Heart left ventricle (tissue), 16 donors: ENCODE results near the gene C2orf76. TPM values are rescaled to one million over a fixed set of nuclear protein-coding genes. Genes with fewer than 3 reads are reported as not detected.

ENCODE experiments used
- ATAC-seq, 4 donors: fragments of 200-7000 bp; cut with Tn5 transposase; one replicate each; pipeline ENCODE4 v1.9.1; 2020 to 2022; ENCODE audit warnings: moderate library complexity in 4 of 4, mild to moderate bottlenecking in 3 of 4, moderate number of reproducible peaks in 1 of 4
- DNase-seq, 5 donors: peaks; one replicate each; pipeline ENCODE4 v3.0.0-alpha.2; 2020
- H3K27ac ChIP-seq, 12 donors: fragments of 200-600 bp; sonication (generic) in 4 of 12; one replicate each; pipeline versions ENCODE4 v1.5.0 to v1.8.0; 2016 to 2022; ENCODE audit warnings: mild to moderate bottlenecking in 2 of 12
- H3K27me3 ChIP-seq, 9 donors: fragments of 200-600 bp; sonication (generic) in 2 of 9; one replicate each; pipeline versions ENCODE4 v1.5.1 to v1.8.0; 2016 to 2022; ENCODE audit warnings: mild to moderate bottlenecking in 3 of 9
- H3K36me3 ChIP-seq, 9 donors: fragments of 200-600 bp; sonication (generic) in 2 of 9; one replicate each; pipeline versions ENCODE4 v1.5.0 to v1.8.0; 2018 to 2022; ENCODE audit warnings: mild to moderate bottlenecking in 2 of 9
- H3K4me1 ChIP-seq, 12 donors: fragments of 200-600 bp; sonication (generic) in 4 of 12; one replicate each; pipeline versions ENCODE4 v1.5.0 to v1.8.0; 2016 to 2022; ENCODE audit warnings: mild to moderate bottlenecking in 3 of 12
- H3K4me3 ChIP-seq, 12 donors: fragments of 200-600 bp; sonication (generic) in 4 of 12; one replicate each; pipeline versions ENCODE4 v1.5.0 to v1.8.0; 2017 to 2022; ENCODE audit warnings: mild to moderate bottlenecking in 9 of 12, moderate library complexity in 4 of 12
- H3K9me3 ChIP-seq, 12 donors: fragments of 200-600 bp; sonication (generic) in 4 of 12; one replicate each; pipeline versions ENCODE4 v1.5.0 to v1.8.0; 2016 to 2022; ENCODE audit warnings: mild to moderate bottlenecking in 1 of 12
- CTCF ChIP-seq, 12 donors: fragments of 200-600 bp; sonication (generic) in 4 of 12; IDR thresholded peaks; one replicate each; pipeline versions ENCODE4 v1.5.0 to v1.8.0; 2018 to 2022; ENCODE audit warnings: antibody characterized with exemption in 12 of 12, mild to moderate bottlenecking in 5 of 12
- POLR2A ChIP-seq, 2 donors: fragments of 450-650 bp; IDR thresholded peaks; one replicate each; pipeline ENCODE4 v1.6.1; 2017; ENCODE audit warnings: antibody characterized with exemption in 2 of 2, mild to moderate bottlenecking in 2 of 2, moderate library complexity in 2 of 2
- WGBS, 4 donors: extraction: QIAGEN DNeasy Blood & Tissue Kit in 2 of 4; methylation state at CpG; one replicate each; pipeline versions ENCODE4 v1.1.5 to v1.1.7; 2013 to 2018; 5-methylcytosine and 5-hydroxymethylcytosine counted together
- intact Hi-C, 10 donors: fragments of 100-400 bp; cut with DNase I; formaldehyde crosslinking; loops; one replicate each; pipeline versions ENCODE4 v1.11.1 to v1.14.2; 2022
- polyA plus RNA-seq, 2 donors: library from polyadenylated mRNA; stranded (reverse); fragments of 200-250 nt; gene quantifications; one replicate each; pipeline ENCODE4 v1.2.3, GENCODE V29; 2013
- total RNA-seq, 9 donors: library from RNA; depleted of rRNA in 2 of 9; stranded (reverse); fragments of >200 nt in 2 of 9; fragmentation: NEBNext Ultra II Directional in 3 of 9; extraction: Animal tissue kit (Norgen Biotek cat#: 25700) in 3 of 9; gene quantifications; one replicate each; pipeline versions ENCODE4 v1.1.0 to v1.2.4, GENCODE V29; 2016 to 2023
- donor health status: ischemic (EF 13 %, LVEDD 7.1; RV severe dilation, severe dysfunction).
- donor health status: healthy with polysubstance abuse.
- donor health status: DM: no; HTN: yes; CAD: no.
- donor health status: DM: no; HTN: no; CAD: no.
- donor health status: ischemic (EF 25% LVEDD 6.9; RV normal size, moderate dysfunction).
- donor health status: ischemic (EF 25% LVEDD 5.7; RV mildly dilated, moderate dysfunction).
- donor health status: healthy.
- donor health status: DM: yes; HTN: yes; CAD: no.
- donor health status: ischemic (EF 35%, LVEDD 5.7; RV mildly dilated, moderate dysfunction).
- donor health status: nonischemic (EF 11% LVEDD 7.7; RV severe dilation, severe dysfunction).
- donor health status: DM: yes; HTN: yes; CAD: no.
- donor health status: PGD.
- donor health status: ischemic (EF 29% LVEDD 5.4; RV normal size, mild dysfunction).
- donor health status: nonischemic (EF 23%, LVEDD 6.1; RV moderate dilation, normal function).

The C2orf76 gene
- total and polyA plus RNA-seq, 11 donors: 1.7 to 13.8 (median 9.0) TPM

DNA sequence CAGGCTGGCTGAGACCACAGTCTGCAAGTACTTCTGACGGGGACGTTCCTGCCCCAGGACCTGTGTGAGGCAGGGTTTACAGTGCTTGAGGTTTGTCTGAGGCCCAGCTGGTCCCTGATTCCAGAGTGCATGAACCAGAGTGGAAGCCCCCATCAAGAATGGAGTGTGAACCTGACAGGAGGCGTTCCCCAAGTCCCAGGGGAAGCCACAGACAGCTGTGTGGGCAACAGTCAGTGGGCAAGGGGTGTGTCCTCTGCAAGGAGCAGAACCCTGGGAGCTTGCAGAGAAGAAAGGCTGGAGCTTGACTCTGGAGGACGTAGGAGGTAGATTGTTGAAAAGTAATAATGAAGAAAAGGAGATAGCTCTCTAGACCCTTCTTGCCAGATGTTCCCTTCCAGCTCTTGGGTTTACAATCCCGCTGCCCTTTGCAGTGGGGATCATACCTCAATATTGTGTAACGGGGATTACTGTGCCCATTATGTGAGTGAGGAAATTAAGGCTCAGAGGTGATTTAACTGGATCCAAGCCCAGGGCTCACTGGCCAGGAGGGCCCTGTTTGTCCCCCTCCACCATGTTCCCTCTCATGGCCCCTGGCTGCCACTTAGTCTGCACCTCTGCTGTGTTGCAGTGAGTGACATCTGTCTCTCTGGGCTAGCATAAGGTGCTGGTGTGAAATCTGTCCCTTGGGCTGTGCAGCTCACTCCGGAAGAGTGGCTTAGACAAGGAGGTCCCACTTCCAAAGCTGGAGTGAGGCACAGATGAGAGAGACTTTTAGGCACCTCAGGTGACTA is 6.3 kb upstream of the C2orf76 start:
- H3K4me3 ChIP-seq: no peak overlapping the region
- TF ChIP-seq POLR2A (IDR thresholded peaks at IDR 0.05) (no peak), CTCF (IDR thresholded peaks at IDR 0.05) (no peak)
- intact Hi-C loops: no loop called here
- ATAC-seq: no peak
- 90 to 97% (median 94%) methylated on average over 7 of the region's 7 CpGs for WGBS, 4 donors
- peaks cover 0 to 36% (median 15%) of the 10 kb centered on the region in 12 donors for H3K4me1 ChIP-seq
- H3K9me3 ChIP-seq: peaks cover 0 to 15% (median 1%) of the 10 kb centered on the region in 12 donors
- H3K27me3 ChIP-seq: no peaks in the 10 kb centered on the region
- no peak overlapping the region for H3K27ac ChIP-seq
- no peak for DNase-seq
- peaks cover 4 to 71% (median 63%) of the 10 kb centered on the region in 9 donors for H3K36me3 ChIP-seq

GRCh38 chr2:119371111-119371510 is 4.5 kb upstream of the C2orf76 start:
- intact Hi-C loops: loop anchor here in 1 of 10 donors (2.0 kb wide), 1 partner anchor 16 kb away; no protein-coding TSS in a partner anchor
- H3K36me3 ChIP-seq: peaks cover 4 to 71% (median 63%) of the 10 kb centered on the region in 9 donors

DNA sequence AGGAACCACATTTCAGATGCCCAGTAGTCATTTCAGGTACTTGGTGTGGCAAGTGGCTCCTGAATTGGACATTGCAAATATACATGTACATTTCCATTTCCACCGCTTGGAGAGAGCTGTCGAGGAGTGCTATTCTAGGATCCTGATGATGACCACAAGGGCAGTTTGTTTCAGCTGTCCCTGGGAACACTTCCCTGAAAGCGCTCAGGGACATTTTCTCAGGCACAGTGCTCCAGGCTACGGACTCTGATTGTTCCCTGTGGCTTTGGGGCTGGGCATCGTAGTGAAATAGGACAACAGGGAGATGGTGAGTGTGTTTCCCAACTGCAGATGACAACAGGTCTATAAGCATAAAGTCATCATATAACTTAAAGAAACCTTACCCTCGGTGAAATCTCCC is 3.2 kb upstream of the C2orf76 start:
- intact Hi-C loops: loop anchor here in 5 of 10 donors (2.0 to 10.0 kb wide), 4 partner anchors 17 to 395 kb away; no protein-coding TSS in a partner anchor
- 54 to 71% (median 61%) methylated on average over 6 of the region's 6 CpGs for WGBS, 4 donors
- peaks cover 4 to 68% (median 63%) of the 10 kb centered on the region in 9 donors for H3K36me3 ChIP-seq

More at GRCh38 chr2:119371111-119371510, 4.5 kb upstream of the C2orf76 start:
- no peaks in the 10 kb centered on the region for H3K27me3 ChIP-seq
- no peak overlapping the region for H3K4me3 ChIP-seq
- peak overlapping the region in 2 of 12 donors; percentile 53 to 95 for H3K27ac ChIP-seq
- 55 to 88% (median 76%) methylated on average over 6 of the region's 6 CpGs for WGBS, 4 donors
- TF ChIP-seq POLR2A (IDR thresholded peaks at IDR 0.05) (no peak), CTCF (IDR thresholded peaks at IDR 0.05) (no peak)
- peak in 1 of 5 donors; percentile 35 for DNase-seq
- peaks cover 0 to 41% (median 20%) of the 10 kb centered on the region in 12 donors for H3K4me1 ChIP-seq
- peaks cover 0 to 15% (median 1%) of the 10 kb centered on the region in 12 donors for H3K9me3 ChIP-seq
- no peak for ATAC-seq

More for the DNA sequence above, 3.2 kb upstream of the C2orf76 start:
- H3K27ac ChIP-seq: peak overlapping the region in 8 of 12 donors; percentile 11 to 95 (median 56)
- peaks cover 0 to 15% (median 1%) of the 10 kb centered on the region in 12 donors for H3K9me3 ChIP-seq
- no peak overlapping the region for H3K4me3 ChIP-seq
- H3K27me3 ChIP-seq: no peaks in the 10 kb centered on the region
- TF ChIP-seq POLR2A (IDR thresholded peaks at IDR 0.05): no peak
- TF ChIP-seq CTCF (IDR thresholded peaks at IDR 0.05): peak in 4 of 12 donors; percentile 11 to 37 (median 28)
- peak; percentile 21 to 31 (median 29) for ATAC-seq
- peak in 2 of 5 donors; percentile 21 to 52 for DNase-seq
- H3K4me1 ChIP-seq: peaks cover 0 to 53% (median 33%) of the 10 kb centered on the region in 12 donors
